Measurements from ENCODE around the gene EMC6.

GRCh38 chr17:3621146-3621720 is 47.4 kb upstream of the EMC6 start:
- TF ChIP-seq, protein P1, sequence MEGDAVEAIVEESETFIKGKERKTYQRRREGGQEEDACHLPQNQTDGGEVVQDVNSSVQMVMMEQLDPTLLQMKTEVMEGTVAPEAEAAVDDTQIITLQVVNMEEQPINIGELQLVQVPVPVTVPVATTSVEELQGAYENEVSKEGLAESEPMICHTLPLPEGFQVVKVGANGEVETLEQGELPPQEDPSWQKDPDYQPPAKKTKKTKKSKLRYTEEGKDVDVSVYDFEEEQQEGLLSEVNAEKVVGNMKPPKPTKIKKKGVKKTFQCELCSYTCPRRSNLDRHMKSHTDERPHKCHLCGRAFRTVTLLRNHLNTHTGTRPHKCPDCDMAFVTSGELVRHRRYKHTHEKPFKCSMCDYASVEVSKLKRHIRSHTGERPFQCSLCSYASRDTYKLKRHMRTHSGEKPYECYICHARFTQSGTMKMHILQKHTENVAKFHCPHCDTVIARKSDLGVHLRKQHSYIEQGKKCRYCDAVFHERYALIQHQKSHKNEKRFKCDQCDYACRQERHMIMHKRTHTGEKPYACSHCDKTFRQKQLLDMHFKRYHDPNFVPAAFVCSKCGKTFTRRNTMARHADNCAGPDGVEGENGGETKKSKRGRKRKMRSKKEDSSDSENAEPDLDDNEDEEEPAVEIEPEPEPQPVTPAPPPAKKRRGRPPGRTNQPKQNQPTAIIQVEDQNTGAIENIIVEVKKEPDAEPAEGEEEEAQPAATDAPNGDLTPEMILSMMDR (conservative IDR thresholded peaks at IDR 0.05; ENCODE audit: low read depth, low read length), result no peak
- TF ChIP-seq POLR2A (IDR thresholded peaks at IDR 0.05; ENCODE audit: low read depth, low read length) (no peak), MAZ (IDR thresholded peaks at IDR 0.05; ENCODE audit: borderline replicate concordance, low read depth, low read length) (no peak), FOS (IDR thresholded peaks at IDR 0.05; ENCODE audit: low read depth, low read length) (no peak)
